Fibroblast of villous mesenchyme (primary cell): ENCODE measurements around the gene OSBPL8. TPM values are rescaled to one million over a fixed set of nuclear protein-coding genes. Genes with fewer than 3 reads are reported as not detected.
A peak's percentile ranks its signal among the peaks of the same experiment; 100 is the strongest.

Experiments
- DNase-seq: peaks from one replicate; pipeline ENCODE4 v3.0.0-alpha.2; 2010; ENCODE audit warnings: low read depth
- H3K4me3 ChIP-seq: 2 replicates; pipeline ENCODE4 v1.5.1; 2011; ENCODE audit warnings: low read depth, mild to moderate bottlenecking, low read length
- CTCF ChIP-seq: IDR thresholded peaks from 2 replicates; pipeline ENCODE4 v1.5.1; 2012; ENCODE audit warnings: low read depth, mild to moderate bottlenecking, low read length; ENCODE audit not compliant: insufficient read depth
- total RNA-seq: library from RNA; depleted of rRNA; stranded (reverse); fragments of >200 nt; gene quantifications from 2 replicates; pipeline ENCODE4 v1.2.3, GENCODE V29; 2012

OSBPL8 gene
- total RNA-seq, 1 donor, result 135 TPM

GRCh38 chr12:76587428-76588178 lies 28.0 kb upstream of the OSBPL8 start:
- no peak for TF ChIP-seq CTCF
- peak; percentile 79 for DNase-seq
- no peak overlapping the region for H3K4me3 ChIP-seq

- no peak overlapping the region for H3K4me3 ChIP-seq
- peak; percentile 69 for TF ChIP-seq CTCF
- peak; percentile 75 for DNase-seq
Observed at GRCh38 chr12:76586764-76587395, 27.3 kb upstream of the OSBPL8 start.

GRCh38 chr12:76583301-76583700 lies 23.7 kb upstream of the OSBPL8 start:
- H3K4me3 ChIP-seq, result no peak overlapping the region
- DNase-seq, result no peak
- TF ChIP-seq CTCF, result no peak

- DNase-seq, result no peak
- TF ChIP-seq CTCF, result no peak
- H3K4me3 ChIP-seq, result no peak overlapping the region
Observed at GRCh38 chr12:76573840-76574373, 14.3 kb upstream of the OSBPL8 start.

GRCh38 chr12:76571256-76571655 lies 11.7 kb upstream of the OSBPL8 start:
- H3K4me3 ChIP-seq, result no peak overlapping the region
- no peak for TF ChIP-seq CTCF
- DNase-seq, result no peak

GRCh38 chr12:76569685-76570604 lies 10.4 kb upstream of the OSBPL8 start:
- no peak for DNase-seq
- no peak for TF ChIP-seq CTCF
- H3K4me3 ChIP-seq, result no peak overlapping the region
